ENCODE data around the gene DNAJC3.
"Not testable (repeated sequence)": the region's sequence is repeated elsewhere in the genome, so short reads cannot be mapped to it uniquely, and the experiment has no call there.

DNAJC3 gene

GRCh38 chr13:95698047-95698749 is 21.3 kb downstream of the DNAJC3 start:
- Histone ChIP-seq H3K27ac (ENCODE audit: low read depth, low read length) (no peak overlapping the region), H3K79me2 (ENCODE audit: control insufficient read depth, insufficient read depth, low read length, unreplicated experiment) (peaks cover 57% of the 10 kb centered on the region), H2AFZ (ENCODE audit: low read length, unreplicated experiment) (no peak overlapping the region), H3K36me3 (ENCODE audit: insufficient read depth, low read length) (no peaks in the 10 kb centered on the region), H3K4me3 (ENCODE audit: low read depth, low read length) (no peak overlapping the region), H3K27me3 (ENCODE audit: insufficient read depth, low read length) (no peaks in the 10 kb centered on the region), H3K4me1 (ENCODE audit: control insufficient read depth, insufficient read depth, low read length, unreplicated experiment) (no peaks in the 10 kb centered on the region)

GRCh38 chr13:95703576-95703975 is 26.6 kb downstream of the DNAJC3 start:
- Histone ChIP-seq H3K79me2 (ENCODE audit: control insufficient read depth, insufficient read depth, low read length, unreplicated experiment) (peaks cover 65% of the 10 kb centered on the region), H3K27me3 (ENCODE audit: insufficient read depth, low read length) (no peaks in the 10 kb centered on the region), H3K4me1 (ENCODE audit: control insufficient read depth, insufficient read depth, low read length, unreplicated experiment) (no peaks in the 10 kb centered on the region), H3K4me3 (ENCODE audit: low read depth, low read length) (no peak overlapping the region), H3K36me3 (ENCODE audit: insufficient read depth, low read length) (no peaks in the 10 kb centered on the region), H3K27ac (ENCODE audit: low read depth, low read length) (no peak overlapping the region), H2AFZ (ENCODE audit: low read length, unreplicated experiment) (no peak overlapping the region)

- Histone ChIP-seq H3K27me3 (ENCODE audit: insufficient read depth, low read length) (no peaks in the 10 kb centered on the region), H3K79me2 (ENCODE audit: control insufficient read depth, insufficient read depth, low read length, unreplicated experiment) (peaks cover 56% of the 10 kb centered on the region), H3K27ac (ENCODE audit: low read depth, low read length) (no peak overlapping the region)
Measured at GRCh38 chr13:95704510-95704909, 27.6 kb downstream of the DNAJC3 start.

GRCh38 chr13:95706356-95706755 is 29.4 kb downstream of the DNAJC3 start:
- no peaks in the 10 kb centered on the region for H3K4me1 ChIP-seq (ENCODE audit: control insufficient read depth, insufficient read depth, low read length, unreplicated experiment)
- no peaks in the 10 kb centered on the region for H3K27me3 ChIP-seq (ENCODE audit: insufficient read depth, low read length)
- H2AFZ ChIP-seq (ENCODE audit: low read length, unreplicated experiment), result no peak overlapping the region
- H3K27ac ChIP-seq (ENCODE audit: low read depth, low read length), result no peak overlapping the region
- peaks cover 8% of the 10 kb centered on the region; the same call in 1 of the 2 replicates for H3K36me3 ChIP-seq (ENCODE audit: insufficient read depth, low read length)
- no peak overlapping the region for H3K4me3 ChIP-seq (ENCODE audit: low read depth, low read length)
- peaks cover 38% of the 10 kb centered on the region for H3K79me2 ChIP-seq (ENCODE audit: control insufficient read depth, insufficient read depth, low read length, unreplicated experiment)

More at GRCh38 chr13:95704510-95704909, 27.6 kb downstream of the DNAJC3 start:
- Histone ChIP-seq H2AFZ (ENCODE audit: low read length, unreplicated experiment) (no peak overlapping the region), H3K4me3 (ENCODE audit: low read depth, low read length) (no peak overlapping the region), H3K4me1 (ENCODE audit: control insufficient read depth, insufficient read depth, low read length, unreplicated experiment) (no peaks in the 10 kb centered on the region), H3K36me3 (ENCODE audit: insufficient read depth, low read length) (no peaks in the 10 kb centered on the region)

DNA sequence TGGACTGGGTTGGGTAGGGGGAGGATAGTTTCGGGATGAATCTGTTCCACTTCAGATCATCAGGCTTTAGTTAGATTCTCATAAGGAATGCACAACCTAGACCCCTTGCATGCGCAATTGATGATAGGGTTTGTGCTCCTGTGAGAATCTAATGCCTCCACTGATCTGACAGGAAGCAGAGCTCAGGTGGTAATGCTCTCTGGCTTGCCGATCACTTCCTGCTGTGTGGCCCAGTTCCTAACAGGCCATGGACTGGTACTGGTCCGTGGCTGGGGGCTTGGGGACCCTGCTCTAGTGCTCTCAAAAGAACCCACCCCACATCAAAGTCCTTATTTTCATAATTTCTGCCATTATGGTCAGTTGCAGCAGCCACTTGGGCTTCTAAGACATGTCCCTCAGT is 30.1 kb downstream of the DNAJC3 start:
- Histone ChIP-seq H2AFZ (ENCODE audit: low read length, unreplicated experiment) (no peak overlapping the region), H3K79me2 (ENCODE audit: control insufficient read depth, insufficient read depth, low read length, unreplicated experiment) (peaks cover 31% of the 10 kb centered on the region), H3K27me3 (ENCODE audit: insufficient read depth, low read length) (no peaks in the 10 kb centered on the region), H3K4me3 (ENCODE audit: low read depth, low read length) (no peak overlapping the region), H3K4me1 (ENCODE audit: control insufficient read depth, insufficient read depth, low read length, unreplicated experiment) (no peaks in the 10 kb centered on the region), H3K36me3 (ENCODE audit: insufficient read depth, low read length) (peaks cover 11% of the 10 kb centered on the region; the same call in 1 of the 2 replicates), H3K27ac (ENCODE audit: low read depth, low read length) (no peak overlapping the region)

GRCh38 chr13:95707442-95708390 is 30.8 kb downstream of the DNAJC3 start:
- Histone ChIP-seq H3K4me1 (ENCODE audit: control insufficient read depth, insufficient read depth, low read length, unreplicated experiment) (no peaks in the 10 kb centered on the region), H3K27ac (ENCODE audit: low read depth, low read length) (no peak overlapping the region), H3K36me3 (ENCODE audit: insufficient read depth, low read length) (peaks cover 14% of the 10 kb centered on the region; the same call in 1 of the 2 replicates), H3K79me2 (ENCODE audit: control insufficient read depth, insufficient read depth, low read length, unreplicated experiment) (peaks cover 29% of the 10 kb centered on the region), H3K4me3 (ENCODE audit: low read depth, low read length) (no peak overlapping the region), H3K27me3 (ENCODE audit: insufficient read depth, low read length) (no peaks in the 10 kb centered on the region), H2AFZ (ENCODE audit: low read length, unreplicated experiment) (no peak overlapping the region)

DNA sequence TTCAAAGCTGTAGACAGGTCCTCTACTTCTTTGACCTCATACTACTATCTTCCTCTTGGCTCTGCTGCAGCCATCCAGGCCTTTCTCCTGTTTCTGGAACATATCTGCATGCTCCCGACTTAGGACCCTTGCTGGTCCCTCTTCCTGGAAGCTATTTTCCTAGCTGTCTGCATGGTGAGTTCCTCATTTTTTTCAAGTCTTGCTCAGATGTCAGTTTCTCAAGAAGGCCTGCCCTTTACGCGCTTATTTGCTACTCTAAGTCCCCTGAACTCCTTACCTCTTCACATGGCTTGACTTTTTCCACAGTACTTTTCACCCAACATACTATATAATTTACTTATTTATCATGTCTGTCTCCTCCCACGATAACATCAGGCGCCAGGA is 31.4 kb downstream of the DNAJC3 start:
- H3K27me3 ChIP-seq (ENCODE audit: insufficient read depth, low read length), result no peaks in the 10 kb centered on the region
- H2AFZ ChIP-seq (ENCODE audit: low read length, unreplicated experiment), result no peak overlapping the region
- peaks cover 5% of the 10 kb centered on the region for H3K4me1 ChIP-seq (ENCODE audit: control insufficient read depth, insufficient read depth, low read length, unreplicated experiment)
- no peak overlapping the region for H3K4me3 ChIP-seq (ENCODE audit: low read depth, low read length)
- peaks cover 18% of the 10 kb centered on the region for H3K36me3 ChIP-seq (ENCODE audit: insufficient read depth, low read length)
- no peak overlapping the region for H3K27ac ChIP-seq (ENCODE audit: low read depth, low read length)
- H3K79me2 ChIP-seq (ENCODE audit: control insufficient read depth, insufficient read depth, low read length, unreplicated experiment), result peaks cover 23% of the 10 kb centered on the region

DNA sequence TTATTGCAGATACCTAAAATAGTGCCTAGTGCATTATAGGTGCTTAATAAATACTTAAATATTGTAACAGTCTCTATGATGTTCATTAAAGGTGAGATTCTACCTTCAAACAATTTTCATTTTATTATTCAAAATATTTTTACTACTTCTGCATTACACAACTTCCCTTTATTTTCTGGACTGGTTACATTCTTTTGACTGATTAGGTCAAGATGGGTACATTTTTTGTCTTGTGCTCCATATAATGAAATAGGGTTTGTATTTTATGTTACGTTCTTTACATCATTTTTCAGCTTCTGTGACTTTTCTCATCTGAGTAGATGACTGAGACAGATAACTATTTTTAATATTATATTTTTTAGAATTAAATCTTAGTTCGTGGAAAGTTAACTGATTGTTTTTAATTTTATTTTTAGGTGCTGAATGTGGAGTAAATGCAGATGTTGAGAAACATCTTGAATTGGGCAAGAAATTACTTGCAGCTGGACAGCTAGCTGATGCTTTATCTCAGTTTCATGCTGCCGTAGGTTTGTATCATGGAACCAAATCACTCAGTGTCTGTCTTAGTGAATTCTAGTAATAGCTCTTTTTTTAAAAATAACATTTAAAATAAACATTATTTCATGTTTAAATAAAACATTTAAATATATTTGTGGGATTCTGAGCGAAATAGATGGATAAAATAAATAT is 32.0 kb downstream of the DNAJC3 start:
- Histone ChIP-seq H2AFZ (ENCODE audit: low read length, unreplicated experiment) (no peak overlapping the region), H3K27ac (ENCODE audit: low read depth, low read length) (no peak overlapping the region), H3K36me3 (ENCODE audit: insufficient read depth, low read length) (peaks cover 18% of the 10 kb centered on the region), H3K4me1 (ENCODE audit: control insufficient read depth, insufficient read depth, low read length, unreplicated experiment) (peaks cover 11% of the 10 kb centered on the region), H3K27me3 (ENCODE audit: insufficient read depth, low read length) (no peaks in the 10 kb centered on the region), H3K4me3 (ENCODE audit: low read depth, low read length) (no peak overlapping the region), H3K79me2 (ENCODE audit: control insufficient read depth, insufficient read depth, low read length, unreplicated experiment) (peaks cover 21% of the 10 kb centered on the region)

DNA sequence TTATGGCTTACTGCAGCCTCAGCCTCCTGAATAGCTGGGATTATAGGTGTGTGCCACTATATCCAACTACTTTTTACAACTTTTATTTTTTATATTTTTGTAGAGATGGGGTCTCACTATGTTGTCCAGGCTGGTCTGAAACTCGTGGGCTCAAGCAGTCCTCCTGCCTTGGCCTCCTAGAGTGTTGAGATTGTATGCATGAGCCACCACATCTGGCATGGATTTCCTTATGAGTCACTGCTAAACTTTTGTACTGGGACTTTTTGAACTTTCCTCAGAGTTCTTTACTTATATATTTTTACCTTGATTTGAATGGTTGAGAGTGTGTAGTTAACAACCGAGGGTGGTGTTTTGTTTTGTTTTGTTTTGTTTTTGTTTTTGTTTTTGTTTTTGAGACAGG is 33.4 kb downstream of the DNAJC3 start:
- peaks cover 18% of the 10 kb centered on the region for H3K36me3 ChIP-seq (ENCODE audit: insufficient read depth, low read length)
- peak overlapping the region; percentile 25; the same call in 1 of the 2 replicates for H3K27ac ChIP-seq (ENCODE audit: low read depth, low read length)
- H3K79me2 ChIP-seq (ENCODE audit: control insufficient read depth, insufficient read depth, low read length, unreplicated experiment), result peaks cover 14% of the 10 kb centered on the region
- no peak overlapping the region for H3K4me3 ChIP-seq (ENCODE audit: low read depth, low read length)
- no peak overlapping the region for H2AFZ ChIP-seq (ENCODE audit: low read length, unreplicated experiment)
- H3K4me1 ChIP-seq (ENCODE audit: control insufficient read depth, insufficient read depth, low read length, unreplicated experiment), result peaks cover 20% of the 10 kb centered on the region
- no peaks in the 10 kb centered on the region for H3K27me3 ChIP-seq (ENCODE audit: insufficient read depth, low read length)

DNA sequence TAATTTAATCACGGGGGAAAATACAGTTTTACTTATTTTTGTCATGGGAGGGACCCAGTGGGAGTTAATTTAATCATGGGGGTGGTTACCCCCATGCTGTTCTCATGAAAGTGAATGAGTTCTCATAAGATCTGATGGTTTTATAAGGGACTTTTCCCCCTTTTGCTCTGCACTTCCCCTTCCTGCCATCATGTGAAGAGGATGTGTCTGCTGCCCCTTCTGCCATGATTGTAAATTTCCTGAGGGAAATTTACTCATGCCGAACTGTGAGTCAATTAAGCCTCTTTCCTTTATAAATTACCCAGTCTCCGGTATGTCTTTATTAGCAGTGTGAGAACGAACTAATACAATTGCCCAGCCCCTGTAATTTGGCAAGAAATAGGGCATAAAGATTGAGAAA is 35.9 kb downstream of the DNAJC3 start:
- Histone ChIP-seq H3K4me1 (ENCODE audit: control insufficient read depth, insufficient read depth, low read length, unreplicated experiment) (peaks cover 20% of the 10 kb centered on the region), H3K36me3 (ENCODE audit: insufficient read depth, low read length) (peaks cover 18% of the 10 kb centered on the region)
- not testable (repeated sequence) for H3K4me3 ChIP-seq (ENCODE audit: low read depth, low read length); H3K79me2 ChIP-seq (ENCODE audit: control insufficient read depth, insufficient read depth, low read length, unreplicated experiment); H3K27ac ChIP-seq (ENCODE audit: low read depth, low read length); H3K27me3 ChIP-seq (ENCODE audit: insufficient read depth, low read length); H2AFZ ChIP-seq (ENCODE audit: low read length, unreplicated experiment)

Data from ACC112 (cell line).